Measurements from ENCODE around the gene TRMT11.
"Not testable (repeated sequence)": the region's sequence is repeated elsewhere in the genome, so short reads cannot be mapped to it uniquely, and the experiment has no call there.

Gene TRMT11

GRCh38 chr6:125956506-125957390, 29.6 kb upstream of the TRMT11 start, which contains the start of gene HINT3:
HINT3 (plus strand) TSS chr6:125956770; CDS start chr6:125956978, 208 bp downstream.
- peak; percentile 97 for DNase-seq

GRCh38 chr6:125957391-125957693, 29.0 kb upstream of the TRMT11 start:
- DNase-seq, result no peak

GRCh38 chr6:125957845-125958244, 28.5 kb upstream of the TRMT11 start:
- DNase-seq, result no peak

- no peak for DNase-seq
Measured at GRCh38 chr6:125959041-125959440, 27.3 kb upstream of the TRMT11 start.

- no peak for DNase-seq
Measured at GRCh38 chr6:125961117-125961516, 25.2 kb upstream of the TRMT11 start.

- no peak for DNase-seq
Measured at GRCh38 chr6:125962900-125963497, 23.3 kb upstream of the TRMT11 start.

- no peak for DNase-seq
Measured at GRCh38 chr6:125963817-125964216, 22.5 kb upstream of the TRMT11 start.

- DNase-seq, result no peak
Measured at GRCh38 chr6:125966569-125966968, 19.8 kb upstream of the TRMT11 start.

GRCh38 chr6:125968493-125968892, 17.8 kb upstream of the TRMT11 start:
- no peak for DNase-seq

- DNase-seq, result no peak
Measured at GRCh38 chr6:125970760-125971159, 15.6 kb upstream of the TRMT11 start.

GRCh38 chr6:125972478-125972877, 13.9 kb upstream of the TRMT11 start:
- DNase-seq, result not testable (repeated sequence)

- peak; percentile 43 for DNase-seq
Measured at GRCh38 chr6:125974214-125974866, 12.0 kb upstream of the TRMT11 start.

GRCh38 chr6:125979101-125979500, 7.2 kb upstream of the TRMT11 start:
- DNase-seq, result no peak

GRCh38 chr6:125981571-125982185, 4.7 kb upstream of the TRMT11 start:
- no peak for DNase-seq

GRCh38 chr6:125983246-125983945, 2.9 kb upstream of the TRMT11 start:
- DNase-seq, result no peak

GRCh38 chr6:125984311-125984710, 2.0 kb upstream of the TRMT11 start:
- DNase-seq, result no peak

GRCh38 chr6:125985522-125985921, 818 bp upstream of the TRMT11 start:
- DNase-seq, result no peak

- no peak for DNase-seq
Measured at GRCh38 chr6:125985979-125986300, 400 bp upstream of the TRMT11 start.

- DNase-seq, result no peak
Measured at GRCh38 chr6:125987026-125987617, 782 bp downstream of the TRMT11 start.

GRCh38 chr6:125988280-125988679, 1.9 kb downstream of the TRMT11 start:
- DNase-seq, result no peak

GRCh38 chr6:125989631-125990030, 3.3 kb downstream of the TRMT11 start:
- no peak for DNase-seq

- no peak for DNase-seq
Measured at GRCh38 chr6:125991653-125992052, 5.3 kb downstream of the TRMT11 start.
